Transverse colon (tissue), 4 donors: ENCODE data around the gene CELF4. TPM values are rescaled to one million over a fixed set of nuclear protein-coding genes. Genes with fewer than 3 reads are reported as not detected.
A peak's percentile ranks its signal among the peaks of the same experiment; 100 is the strongest.

ENCODE experiments used
- DNase-seq: peaks from one replicate; pipeline ENCODE4 v3.0.0-alpha.2; 2019
- H3K27ac ChIP-seq, 4 donors: fragments of 200-600 bp; sonication (generic); 2 replicates each; pipeline ENCODE4 v1.5.1; 2016 to 2018; ENCODE audit warnings: inconsistent platforms in 4 of 4
- H3K27me3 ChIP-seq: fragments of 200-600 bp; sonication (generic); 2 replicates; pipeline ENCODE4 v1.5.1; 2017; ENCODE audit warnings: inconsistent platforms
- H3K36me3 ChIP-seq, 4 donors: fragments of 200-600 bp; sonication (generic); 2 replicates each; pipeline ENCODE4 v1.5.1; 2017 to 2019; ENCODE audit warnings: inconsistent platforms in 4 of 4
- H3K4me1 ChIP-seq, 4 donors: fragments of 200-600 bp; sonication (generic); 2 replicates each; pipeline ENCODE4 v1.5.1; 2017 to 2020; ENCODE audit warnings: inconsistent platforms in 4 of 4
- H3K4me3 ChIP-seq, 4 donors: fragments of 200-600 bp; sonication (generic); 1 replicate in 1 of 4; 2 replicates in 3 of 4; pipeline versions ENCODE4 v1.5.1 to v1.6.1; 2017 to 2019; ENCODE audit warnings: inconsistent platforms in 4 of 4
- H3K9me3 ChIP-seq, 2 donors: fragments of 200-600 bp; sonication (generic); 2 replicates each; pipeline ENCODE4 v1.5.1; 2017 to 2019; ENCODE audit warnings: inconsistent platforms in 2 of 2
- EP300 ChIP-seq: sonication (generic); formaldehyde crosslinking; IDR thresholded peaks from one replicate; pipeline ENCODE4 v1.6.1; 2017; ENCODE audit warnings: antibody characterized with exemption, low read depth
- POLR2A ChIP-seq: fragments of 450-650 bp; IDR thresholded peaks from one replicate; pipeline ENCODE4 v1.6.1; 2016; ENCODE audit warnings: antibody characterized with exemption, mild to moderate bottlenecking, moderate library complexity
- POLR2AphosphoS5 ChIP-seq, 3 donors: sonication (generic); formaldehyde crosslinking; IDR thresholded peaks; one replicate each; pipeline ENCODE4 v1.6.1; 2016; ENCODE audit warnings: antibody characterized with exemption in 3 of 3
- WGBS, 2 donors: methylation state at CpG; one replicate each; pipeline ENCODE4 v1.1.5; 2018; ENCODE audit warnings: low coverage in 1 of 2; 5-methylcytosine and 5-hydroxymethylcytosine counted together
- in situ Hi-C, 4 donors: fragments of 200-750 bp; cut with MboI; loops; one replicate each; pipeline versions ENCODE4 v1.15.0 to v1.15.1; 2017; ENCODE audit warnings: low sequenced_read_pairs in 3 of 4, low pct_ligation_motif_present in 1 of 4, low pct_unique_long_range_greater_than_20kb in 1 of 4
- intact Hi-C: fragments of 100-400 bp; cut with DNase I; formaldehyde crosslinking; loops from one replicate; pipeline ENCODE4 v1.15.1; 2023; ENCODE audit warnings: low total_unique reads
- total RNA-seq, 4 donors: library from RNA; depleted of rRNA; stranded (reverse); fragments of >200 nt; gene quantifications; one replicate each; pipeline ENCODE4 v1.1.0, GENCODE V29; 2016
- TF ChIP-seq, protein P1 (sequence below), 5 experiments: fragments of 200-600 bp in 3 of 5; fragments of 450-650 bp in 2 of 5; sonication (generic) in 3 of 5; IDR thresholded peaks; 1 replicate in 2 of 5; 2 replicates in 3 of 5; pipeline ENCODE4 v1.5.1; 2016 to 2017; ENCODE audit warnings: antibody characterized with exemption in 5 of 5, inconsistent platforms in 3 of 5, mild to moderate bottlenecking in 2 of 5, moderate library complexity in 1 of 5

The CELF4 gene
- total RNA-seq, 4 donors from 2014 or later = 0.14 to 0.75 TPM; not detected in 2

GRCh38 chr18:37389684-37390368 is 175.8 kb downstream of the CELF4 start:
- Histone ChIP-seq H3K4me3 (no peak overlapping the region), H3K36me3 (no peaks in the 10 kb centered on the region), H3K27ac (no peak overlapping the region), H3K27me3 (peaks cover 15% of the 10 kb centered on the region), H3K4me1 (peaks cover 0 to 5% (median 0%) of the 10 kb centered on the region in 4 donors), H3K9me3 (no peaks in the 10 kb centered on the region)
- WGBS, 2 donors = 92% methylated on average over 19 of the region's 19 CpGs; no CpG with 5 or more reads in 1 of the 2 donors
- no peak for DNase-seq
- TF ChIP-seq, protein P1, sequence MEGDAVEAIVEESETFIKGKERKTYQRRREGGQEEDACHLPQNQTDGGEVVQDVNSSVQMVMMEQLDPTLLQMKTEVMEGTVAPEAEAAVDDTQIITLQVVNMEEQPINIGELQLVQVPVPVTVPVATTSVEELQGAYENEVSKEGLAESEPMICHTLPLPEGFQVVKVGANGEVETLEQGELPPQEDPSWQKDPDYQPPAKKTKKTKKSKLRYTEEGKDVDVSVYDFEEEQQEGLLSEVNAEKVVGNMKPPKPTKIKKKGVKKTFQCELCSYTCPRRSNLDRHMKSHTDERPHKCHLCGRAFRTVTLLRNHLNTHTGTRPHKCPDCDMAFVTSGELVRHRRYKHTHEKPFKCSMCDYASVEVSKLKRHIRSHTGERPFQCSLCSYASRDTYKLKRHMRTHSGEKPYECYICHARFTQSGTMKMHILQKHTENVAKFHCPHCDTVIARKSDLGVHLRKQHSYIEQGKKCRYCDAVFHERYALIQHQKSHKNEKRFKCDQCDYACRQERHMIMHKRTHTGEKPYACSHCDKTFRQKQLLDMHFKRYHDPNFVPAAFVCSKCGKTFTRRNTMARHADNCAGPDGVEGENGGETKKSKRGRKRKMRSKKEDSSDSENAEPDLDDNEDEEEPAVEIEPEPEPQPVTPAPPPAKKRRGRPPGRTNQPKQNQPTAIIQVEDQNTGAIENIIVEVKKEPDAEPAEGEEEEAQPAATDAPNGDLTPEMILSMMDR (IDR thresholded peaks at IDR 0.05) = no peak
- TF ChIP-seq POLR2A (no peak), EP300 (no peak), POLR2AphosphoS5 (IDR thresholded peaks at IDR 0.05) (no peak)
- intact Hi-C loops = no loop called here
- in situ Hi-C loops = loop anchor here in 1 of 4 donors (25.0 kb wide), 1 partner anchor 147 kb away; no protein-coding TSS in a partner anchor

- 54% methylated on average over 5 of the region's 5 CpGs; no CpG with 5 or more reads in 1 of the 2 donors for WGBS, 2 donors
- intact Hi-C loops = no loop called here
- in situ Hi-C loops = loop anchor here in 1 of 4 donors (25.0 kb wide), 1 partner anchor 148 kb away; no protein-coding TSS in a partner anchor
Measured at GRCh38 chr18:37389041-37389440, 176.6 kb downstream of the CELF4 start.

DNA sequence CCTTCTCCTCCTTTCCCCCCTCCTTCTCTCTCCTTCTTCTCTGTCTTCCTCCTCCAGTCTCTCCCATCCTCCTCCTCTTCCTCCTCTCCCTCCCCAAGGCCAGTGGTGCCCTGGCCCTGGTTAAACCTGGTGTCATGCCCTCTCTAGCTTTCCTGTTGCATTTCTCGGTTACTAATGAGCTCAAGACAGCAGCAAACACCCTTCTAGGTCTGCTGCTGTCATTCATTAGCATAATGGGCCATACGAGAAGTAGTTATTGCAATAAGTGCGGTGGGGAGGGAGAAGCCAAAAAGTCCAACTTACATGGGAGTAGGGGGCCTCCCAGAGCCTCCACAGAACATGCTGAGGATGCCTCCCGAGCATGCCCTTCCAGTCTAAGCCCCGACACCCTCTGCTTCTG is 177.2 kb downstream of the CELF4 start:
- WGBS, 2 donors = 57 to 67% methylated on average over 1 to 5 of the region's 5 CpGs
- no peak for DNase-seq
- H3K4me3 ChIP-seq = no peak overlapping the region
- H3K27me3 ChIP-seq = peaks cover 8% of the 10 kb centered on the region
- in situ Hi-C loops = loop anchor here in 1 of 4 donors (25.0 kb wide), 1 partner anchor 149 kb away; no protein-coding TSS in a partner anchor
- intact Hi-C loops = no loop called here
- no peaks in the 10 kb centered on the region for H3K36me3 ChIP-seq
- H3K9me3 ChIP-seq = no peaks in the 10 kb centered on the region
- H3K27ac ChIP-seq = no peak overlapping the region
- H3K4me1 ChIP-seq = no peaks in the 10 kb centered on the region
- no peak for TF ChIP-seq POLR2A
- TF ChIP-seq, protein P1 (IDR thresholded peaks at IDR 0.05) = no peak
- no peak for TF ChIP-seq POLR2AphosphoS5 (IDR thresholded peaks at IDR 0.05)
- TF ChIP-seq EP300 = no peak

More at GRCh38 chr18:37389041-37389440, 176.6 kb downstream of the CELF4 start:
- Histone ChIP-seq H3K4me3 (no peak overlapping the region), H3K36me3 (no peaks in the 10 kb centered on the region), H3K27ac (no peak overlapping the region), H3K9me3 (no peaks in the 10 kb centered on the region), H3K4me1 (peaks cover 0 to 2% (median 0%) of the 10 kb centered on the region in 4 donors), H3K27me3 (peaks cover 14% of the 10 kb centered on the region)
- TF ChIP-seq EP300 = no peak
- TF ChIP-seq POLR2AphosphoS5 (IDR thresholded peaks at IDR 0.05) = no peak
- TF ChIP-seq, protein P1 (IDR thresholded peaks at IDR 0.05) = no peak
- TF ChIP-seq POLR2A = no peak
- DNase-seq = no peak

- Histone ChIP-seq H3K4me1 (no peaks in the 10 kb centered on the region), H3K27me3 (peaks cover 3% of the 10 kb centered on the region), H3K4me3 (no peak overlapping the region), H3K36me3 (no peaks in the 10 kb centered on the region), H3K9me3 (no peaks in the 10 kb centered on the region), H3K27ac (no peak overlapping the region)
- no peak for DNase-seq
- WGBS, 2 donors = 71 to 76% methylated on average over 3 to 9 of the region's 9 CpGs
- no peak for TF ChIP-seq POLR2A
- TF ChIP-seq, protein P1 (IDR thresholded peaks at IDR 0.05) = peak; percentile 46 to 79 (median 65)
- in situ Hi-C loops (loop anchor here in 1 of 4 donors (25.0 kb wide), 1 partner anchor 151 kb away; no protein-coding TSS in a partner anchor), intact Hi-C loops (no loop called here)
Measured at GRCh38 chr18:37385846-37386778, 179.5 kb downstream of the CELF4 start.
